PC-9 (cell line): Measurements from ENCODE around the gene MLF2.

Source experiments
- CTCF ChIP-seq: fragments of 200-600 bp; sonication (generic); conservative IDR thresholded peaks from 2 replicates; pipeline ENCODE4 v1.6.1; 2017; ENCODE audit warnings: mixed run types, antibody characterized with exemption, mild to moderate bottlenecking, moderate library complexity
- EZH2 ChIP-seq: fragments of 200-600 bp; sonication (generic); IDR thresholded peaks from 2 replicates; pipeline ENCODE4 v1.8.0; 2017; ENCODE audit warnings: antibody characterized with exemption, low read depth

- TF ChIP-seq CTCF, result peak; percentile 98; the same call in 1 of the 2 replicates
- no peak for TF ChIP-seq EZH2
These were observed 923 bp upstream of the MLF2 start for GRCh38 chr12:6753772-6754356.
